ENCODE results near the gene TTC1.

TTC1 gene

GRCh38 chr5:160071516-160071915, 62.6 kb downstream of the TTC1 start:
- no peak for ATAC-seq
- TF ChIP-seq ZNF8 (CRISPR knock-in tag; IDR thresholded peaks at IDR 0.05), result no peak
- no peak for TF ChIP-seq TCF4 (CRISPR knock-in tag; IDR thresholded peaks at IDR 0.05; ENCODE audit: borderline replicate concordance)
- TF ChIP-seq PATZ1 (CRISPR knock-in tag; IDR thresholded peaks at IDR 0.05; ENCODE audit: borderline replicate concordance), result no peak
- TF ChIP-seq ARNTL (CRISPR knock-in tag; IDR thresholded peaks at IDR 0.05; ENCODE audit: borderline replicate concordance, low read depth), result no peak
- no peak for TF ChIP-seq POU6F1 (CRISPR knock-in tag; IDR thresholded peaks at IDR 0.05; ENCODE audit: borderline replicate concordance, low read depth)
- no peak for TF ChIP-seq GLIS3 (CRISPR knock-in tag; IDR thresholded peaks at IDR 0.05)
- no peak for TF ChIP-seq ZC3H10 (CRISPR knock-in tag; IDR thresholded peaks at IDR 0.05)
- TF ChIP-seq ZFP30 (CRISPR knock-in tag; IDR thresholded peaks at IDR 0.05), result no peak
- no peak for TF ChIP-seq OSR1 (CRISPR knock-in tag; IDR thresholded peaks at IDR 0.05)
- TF ChIP-seq ESRRG (CRISPR knock-in tag; IDR thresholded peaks at IDR 0.05), result no peak
- no peak for TF ChIP-seq BACH2 (CRISPR knock-in tag; IDR thresholded peaks at IDR 0.05; ENCODE audit: borderline replicate concordance)
- TF ChIP-seq CREB5 (CRISPR knock-in tag; IDR thresholded peaks at IDR 0.05; ENCODE audit: low read depth), result no peak
- no peak for TF ChIP-seq ZFP3 (CRISPR knock-in tag; IDR thresholded peaks at IDR 0.05)
- TF ChIP-seq ISL1 (CRISPR knock-in tag; IDR thresholded peaks at IDR 0.05), result no peak
- TF ChIP-seq SNAI2 (CRISPR knock-in tag; IDR thresholded peaks at IDR 0.05), result no peak
- no peak for TF ChIP-seq TOX (CRISPR knock-in tag; IDR thresholded peaks at IDR 0.05; ENCODE audit: borderline replicate concordance)
- no peak for TF ChIP-seq CSRNP3 (CRISPR knock-in tag; IDR thresholded peaks at IDR 0.05)
- TF ChIP-seq RARB (CRISPR knock-in tag; IDR thresholded peaks at IDR 0.05), result no peak
- TF ChIP-seq PPARA (CRISPR knock-in tag; IDR thresholded peaks at IDR 0.05; ENCODE audit: borderline replicate concordance), result no peak

- no peak for ATAC-seq
- TF ChIP-seq PPARA (CRISPR knock-in tag; IDR thresholded peaks at IDR 0.05; ENCODE audit: borderline replicate concordance) (no peak), GLIS3 (CRISPR knock-in tag; IDR thresholded peaks at IDR 0.05) (no peak), ZFP3 (CRISPR knock-in tag; IDR thresholded peaks at IDR 0.05) (no peak), CREB5 (CRISPR knock-in tag; IDR thresholded peaks at IDR 0.05; ENCODE audit: low read depth) (no peak), TOX (CRISPR knock-in tag; IDR thresholded peaks at IDR 0.05; ENCODE audit: borderline replicate concordance) (no peak), BACH2 (CRISPR knock-in tag; IDR thresholded peaks at IDR 0.05; ENCODE audit: borderline replicate concordance) (no peak), ARNTL (CRISPR knock-in tag; IDR thresholded peaks at IDR 0.05; ENCODE audit: borderline replicate concordance, low read depth) (no peak), ZFP30 (CRISPR knock-in tag; IDR thresholded peaks at IDR 0.05) (no peak), PATZ1 (CRISPR knock-in tag; IDR thresholded peaks at IDR 0.05; ENCODE audit: borderline replicate concordance) (no peak), CSDC2 (CRISPR knock-in tag; IDR thresholded peaks at IDR 0.05) (no peak), TSHZ2 (CRISPR knock-in tag; IDR thresholded peaks at IDR 0.05) (no peak), POU6F1 (CRISPR knock-in tag; IDR thresholded peaks at IDR 0.05; ENCODE audit: borderline replicate concordance, low read depth) (no peak), ZNF565 (CRISPR knock-in tag; conservative IDR thresholded peaks at IDR 0.05; ENCODE audit: low read depth) (no peak), TCF4 (CRISPR knock-in tag; IDR thresholded peaks at IDR 0.05; ENCODE audit: borderline replicate concordance) (no peak), ZNF70 (CRISPR knock-in tag; IDR thresholded peaks at IDR 0.05) (no peak), OSR1 (CRISPR knock-in tag; IDR thresholded peaks at IDR 0.05) (no peak), CSRNP3 (CRISPR knock-in tag; IDR thresholded peaks at IDR 0.05) (no peak), ESRRG (CRISPR knock-in tag; IDR thresholded peaks at IDR 0.05) (no peak)
Measured at GRCh38 chr5:160071916-160072315, 63.0 kb downstream of the TTC1 start.
